ENCODE measurements around the gene PHF2.

The PHF2 gene

GRCh38 chr9:93633492-93634221 lies 57.3 kb downstream of the PHF2 start:
- no peaks in the 10 kb centered on the region for H3K36me3 ChIP-seq (ENCODE audit: control insufficient read depth, insufficient read depth, low read length)
- H3K4me1 ChIP-seq: no peaks in the 10 kb centered on the region
- H3K27ac ChIP-seq: no peak overlapping the region
- H3K4me2 ChIP-seq (ENCODE audit: low read length): no peak overlapping the region
- no peaks in the 10 kb centered on the region for H3K9me3 ChIP-seq (ENCODE audit: control insufficient read depth, low read length)
- peaks cover 2% of the 10 kb centered on the region for H3K79me2 ChIP-seq
- no peak overlapping the region for H3K9ac ChIP-seq
- no peaks in the 10 kb centered on the region for H3K27me3 ChIP-seq (ENCODE audit: control insufficient read depth, insufficient read depth, low read length)
- no peak overlapping the region for H3K4me3 ChIP-seq (ENCODE audit: low read depth, low read length)
- H2AFZ ChIP-seq: no peak overlapping the region
- TF ChIP-seq CTCF (IDR thresholded peaks at IDR 0.05): no peak

GRCh38 chr9:93634311-93635185 lies 58.2 kb downstream of the PHF2 start:
- TF ChIP-seq CTCF (IDR thresholded peaks at IDR 0.05): no peak
- H3K27me3 ChIP-seq (ENCODE audit: control insufficient read depth, insufficient read depth, low read length): no peaks in the 10 kb centered on the region
- H3K9me3 ChIP-seq (ENCODE audit: control insufficient read depth, low read length): no peaks in the 10 kb centered on the region
- no peaks in the 10 kb centered on the region for H3K79me2 ChIP-seq
- H3K4me1 ChIP-seq: no peaks in the 10 kb centered on the region
- H2AFZ ChIP-seq: no peak overlapping the region
- no peak overlapping the region for H3K27ac ChIP-seq
- no peak overlapping the region for H3K4me2 ChIP-seq (ENCODE audit: low read length)
- no peaks in the 10 kb centered on the region for H3K36me3 ChIP-seq (ENCODE audit: control insufficient read depth, insufficient read depth, low read length)
- H3K9ac ChIP-seq: no peak overlapping the region
- H3K4me3 ChIP-seq (ENCODE audit: low read depth, low read length): no peak overlapping the region

GRCh38 chr9:93635186-93636107 lies 59.1 kb downstream of the PHF2 start:
- Histone ChIP-seq H3K36me3 (ENCODE audit: control insufficient read depth, insufficient read depth, low read length) (no peaks in the 10 kb centered on the region), H3K79me2 (no peaks in the 10 kb centered on the region), H3K27ac (no peak overlapping the region), H3K27me3 (ENCODE audit: control insufficient read depth, insufficient read depth, low read length) (no peaks in the 10 kb centered on the region), H3K9me3 (ENCODE audit: control insufficient read depth, low read length) (no peaks in the 10 kb centered on the region), H3K4me2 (ENCODE audit: low read length) (no peak overlapping the region), H3K9ac (no peak overlapping the region), H3K4me3 (ENCODE audit: low read depth, low read length) (no peak overlapping the region), H2AFZ (no peak overlapping the region), H3K4me1 (no peaks in the 10 kb centered on the region)
- no peak for TF ChIP-seq CTCF (IDR thresholded peaks at IDR 0.05)

GRCh38 chr9:93636172-93636661 lies 59.8 kb downstream of the PHF2 start:
- Histone ChIP-seq H3K9me3 (ENCODE audit: control insufficient read depth, low read length) (no peaks in the 10 kb centered on the region), H3K27ac (no peak overlapping the region), H3K79me2 (no peaks in the 10 kb centered on the region), H3K36me3 (ENCODE audit: control insufficient read depth, insufficient read depth, low read length) (no peaks in the 10 kb centered on the region), H3K4me2 (ENCODE audit: low read length) (no peak overlapping the region), H3K9ac (no peak overlapping the region), H3K4me3 (ENCODE audit: low read depth, low read length) (no peak overlapping the region), H3K4me1 (no peaks in the 10 kb centered on the region), H2AFZ (no peak overlapping the region), H3K27me3 (ENCODE audit: control insufficient read depth, insufficient read depth, low read length) (no peaks in the 10 kb centered on the region)
- TF ChIP-seq CTCF (IDR thresholded peaks at IDR 0.05): no peak
